Measurements from ENCODE around the gene ATP11A.
"Not testable (repeated sequence)": the region's sequence is repeated elsewhere in the genome, so short reads cannot be mapped to it uniquely, and the experiment has no call there.

Gene ATP11A

GRCh38 chr13:112795277-112795676 is 105.4 kb downstream of the ATP11A start:
- no peak for DNase-seq (ENCODE audit: low read depth)

GRCh38 chr13:112796190-112796915 is 106.5 kb downstream of the ATP11A start:
- DNase-seq (ENCODE audit: low read depth) = no peak

GRCh38 chr13:112799394-112799793 is 109.6 kb downstream of the ATP11A start:
- no peak for DNase-seq (ENCODE audit: low read depth)

- DNase-seq (ENCODE audit: low read depth) = no peak
These were observed 110.2 kb downstream of the ATP11A start for GRCh38 chr13:112800057-112800456.

- not testable (repeated sequence) for DNase-seq (ENCODE audit: low read depth)
These were observed 111.0 kb downstream of the ATP11A start for GRCh38 chr13:112800807-112801206.

GRCh38 chr13:112802802-112803195 is 113.0 kb downstream of the ATP11A start:
- no peak for DNase-seq (ENCODE audit: low read depth)

GRCh38 chr13:112803422-112803821 is 113.6 kb downstream of the ATP11A start:
- no peak for DNase-seq (ENCODE audit: low read depth)

- no peak for DNase-seq (ENCODE audit: low read depth)
These were observed 114.5 kb downstream of the ATP11A start for GRCh38 chr13:112804374-112804773.

- DNase-seq (ENCODE audit: low read depth) = no peak
These were observed 117.2 kb downstream of the ATP11A start for GRCh38 chr13:112806739-112807652.

GRCh38 chr13:112807653-112808376 is 118.0 kb downstream of the ATP11A start:
- no peak for DNase-seq (ENCODE audit: low read depth)

- no peak for DNase-seq (ENCODE audit: low read depth)
These were observed 118.7 kb downstream of the ATP11A start for GRCh38 chr13:112808377-112809140.

- no peak for DNase-seq (ENCODE audit: low read depth)
These were observed 119.8 kb downstream of the ATP11A start for GRCh38 chr13:112809332-112810315.

GRCh38 chr13:112810608-112811007 is 120.8 kb downstream of the ATP11A start:
- DNase-seq (ENCODE audit: low read depth) = no peak

GRCh38 chr13:112812306-112813055 is 122.6 kb downstream of the ATP11A start:
- DNase-seq (ENCODE audit: low read depth) = no peak

- no peak for DNase-seq (ENCODE audit: low read depth)
These were observed 123.7 kb downstream of the ATP11A start for GRCh38 chr13:112813552-112813951.

- peak; percentile 19 for DNase-seq (ENCODE audit: low read depth)
These were observed 125.2 kb downstream of the ATP11A start for GRCh38 chr13:112814905-112815585.

GRCh38 chr13:112815871-112816270 is 126.0 kb downstream of the ATP11A start:
- no peak for DNase-seq (ENCODE audit: low read depth)

GRCh38 chr13:112818040-112818697 is 128.3 kb downstream of the ATP11A start:
- no peak for DNase-seq (ENCODE audit: low read depth)

GRCh38 chr13:112818698-112819045 is 128.8 kb downstream of the ATP11A start:
- DNase-seq (ENCODE audit: low read depth) = no peak

All from GM04504 (cell line).